Caco-2 (cell line): ENCODE results near the gene ATG4C. TPM values are rescaled to one million over a fixed set of nuclear protein-coding genes. Genes with fewer than 3 reads are reported as not detected.

Experiments
- BruUV-seq: library from RNA; stranded (reverse); fragments of 400-500 nt; replicated peaks from 2 replicates; lab custom pipeline; 2021; lab: Mats Ljungman, UMichigan
- CTCF ChIA-PET: fragments of 300-600 bp; sonication (Branson Sonifier 250); formaldehyde crosslinking; loops from one replicate; lab custom pipeline; 2022; ENCODE audit warnings: antibody characterized with exemption; lab: Charles Lee
- POLR2A ChIA-PET: fragments of 300-600 bp; sonication (Branson Sonifier 250); formaldehyde crosslinking; loops from one replicate; lab custom pipeline; 2022; ENCODE audit warnings: antibody characterized with exemption; lab: Charles Lee
- DNase-seq, 2 experiments: peaks; one replicate each; pipeline versions ENCODE4 v3.0.0 to v3.0.0-alpha.2; 2020 to 2022
- H3K27me3 ChIP-seq: replicated peaks from 2 replicates; pipeline ENCODE4 v1.6.0; 2011; ENCODE audit warnings: low read length; ENCODE audit not compliant: control insufficient read depth, insufficient read depth
- H3K36me3 ChIP-seq: 2 replicates; pipeline ENCODE4 v1.5.1; 2011; ENCODE audit warnings: low read length; ENCODE audit not compliant: control insufficient read depth, insufficient read depth
- H3K4me1 ChIP-seq: fragments of 250-450 bp; sonication (Bioruptor Pico); 2 replicates; pipeline ENCODE4 v1.5.1; 2020; ENCODE audit warnings: mild to moderate bottlenecking
- H3K4me3 ChIP-seq: 2 replicates; pipeline ENCODE4 v1.5.1; 2011; ENCODE audit warnings: low read depth, mild to moderate bottlenecking, control low read depth, low read length
- H3K9me3 ChIP-seq: fragments of 250-450 bp; sonication (Bioruptor Pico); 2 replicates; pipeline ENCODE4 v1.5.1; 2020; ENCODE audit warnings: mild to moderate bottlenecking, moderate library complexity
- H3K27ac Mint-ChIP-seq: one replicate; pipeline ENCODE4 v1.8.0; 2022; ENCODE audit warnings: mixed read lengths; ENCODE audit not compliant: unreplicated experiment
- H3K27me3 Mint-ChIP-seq: one replicate; pipeline ENCODE4 v1.8.0; 2022; ENCODE audit warnings: mixed read lengths; ENCODE audit not compliant: insufficient read depth, unreplicated experiment
- H3K36me3 Mint-ChIP-seq: one replicate; pipeline ENCODE4 v1.8.0; 2022; ENCODE audit warnings: mild to moderate bottlenecking, mixed read lengths; ENCODE audit not compliant: insufficient read depth, unreplicated experiment
- H3K4me1 Mint-ChIP-seq: one replicate; pipeline ENCODE4 v1.8.0; 2022; ENCODE audit warnings: low read depth, mixed read lengths; ENCODE audit not compliant: unreplicated experiment
- H3K4me3 Mint-ChIP-seq: one replicate; pipeline ENCODE4 v1.8.0; 2022; ENCODE audit warnings: mild to moderate bottlenecking, moderate library complexity, mixed read lengths; ENCODE audit not compliant: unreplicated experiment
- H3K9me3 Mint-ChIP-seq: one replicate; pipeline ENCODE4 v1.8.0; 2022; ENCODE audit warnings: mixed read lengths; ENCODE audit not compliant: unreplicated experiment
- CTCF ChIP-seq, 2 experiments: fragments of 200-600 bp in 1 of 2; IDR thresholded peaks; 1 replicate in 1 of 2; 2 replicates in 1 of 2; pipeline versions ENCODE4 v1.5.1 to v1.8.0; 2011 to 2022; ENCODE audit warnings: antibody characterized with exemption in 1 of 2, control low read depth in 1 of 2, inconsistent platforms in 1 of 2, low read depth in 1 of 2, low read length in 1 of 2, mild to moderate bottlenecking in 1 of 2, moderate library complexity in 1 of 2; ENCODE audit not compliant: insufficient read depth in 1 of 2, severe bottlenecking in 1 of 2, unreplicated experiment in 1 of 2
- intact Hi-C: fragments of 100-400 bp; cut with micrococcal nuclease; formaldehyde crosslinking; loops from one replicate; pipeline ENCODE4 v1.10.0; 2022; ENCODE audit not compliant: unreplicated experiment
- total RNA-seq: library from RNA; stranded (reverse); gene quantifications from 2 replicates; pipeline ENCODE4 v1.2.3, GENCODE V29; 2022

ATG4C gene
- total RNA-seq, 1 experiment from 2014 or later, result 7.4 TPM

- ChIA-PET CTCF (interaction anchor here (0.8 to 1.3 kb wide), 2 partner anchors 66 to 308 kb away, joined by 3 read pairs; no protein-coding TSS in a partner anchor), POLR2A (no interaction called here)
- H3K27me3 Mint-ChIP-seq, result no peaks in the 10 kb centered on the region
These were observed 56.6 kb downstream of the ATG4C start for GRCh38 chr1:62840555-62840954.

GRCh38 chr1:62841587-62842169 lies 57.7 kb downstream of the ATG4C start:
- CTCF ChIA-PET, result interaction anchor here (0.6 to 1.5 kb wide), 2 partner anchors 65 to 149 kb away, joined by 3 to 5 read pairs; no protein-coding TSS in a partner anchor
- peak in 1 of 2 experiments; percentile 45 for DNase-seq
- Mint-ChIP-seq H3K27ac (no peak overlapping the region), H3K4me1 (no peaks in the 10 kb centered on the region), H3K4me3 (no peak overlapping the region), H3K27me3 (no peaks in the 10 kb centered on the region), H3K9me3 (no peaks in the 10 kb centered on the region), H3K36me3 (no peaks in the 10 kb centered on the region)
- no TSS peak for BruUV-seq
- Histone ChIP-seq H3K9me3 (no peaks in the 10 kb centered on the region), H3K4me3 (no peak overlapping the region), H3K4me1 (no peaks in the 10 kb centered on the region), H3K27me3 (no peaks in the 10 kb centered on the region), H3K36me3 (no peaks in the 10 kb centered on the region)
- peak; percentile 38 to 43 for TF ChIP-seq CTCF (IDR thresholded peaks at IDR 0.05; ENCODE audit: insufficient read depth in 1 of 2, low read depth in 1 of 2, low read length in 1 of 2, severe bottlenecking in 1 of 2, unreplicated experiment in 1 of 2)
- intact Hi-C loops, result loop anchor here (1.0 to 10.0 kb wide), 2 partner anchors 63 to 148 kb away; no protein-coding TSS in a partner anchor
- POLR2A ChIA-PET, result interaction anchor here (0.7 kb wide), 1 partner anchor 41 kb away, joined by 3 read pairs; no protein-coding TSS in a partner anchor

More at GRCh38 chr1:62840555-62840954, 56.6 kb downstream of the ATG4C start:
- Histone ChIP-seq H3K36me3 (no peaks in the 10 kb centered on the region), H3K4me1 (no peaks in the 10 kb centered on the region), H3K27me3 (no peaks in the 10 kb centered on the region), H3K4me3 (no peak overlapping the region), H3K9me3 (no peaks in the 10 kb centered on the region)
- no peak for DNase-seq
- BruUV-seq, result no TSS peak
- Mint-ChIP-seq H3K4me1 (no peaks in the 10 kb centered on the region), H3K9me3 (no peaks in the 10 kb centered on the region), H3K36me3 (no peaks in the 10 kb centered on the region), H3K4me3 (no peak overlapping the region), H3K27ac (no peak overlapping the region)
- no peak for TF ChIP-seq CTCF (IDR thresholded peaks at IDR 0.05; ENCODE audit: insufficient read depth in 1 of 2, low read depth in 1 of 2, low read length in 1 of 2, severe bottlenecking in 1 of 2, unreplicated experiment in 1 of 2)
- intact Hi-C loops, result loop anchor here (10.0 kb wide), 1 partner anchor 64 kb away; no protein-coding TSS in a partner anchor

GRCh38 chr1:62844030-62844429 lies 60.1 kb downstream of the ATG4C start:
- H3K4me1 ChIP-seq, result no peaks in the 10 kb centered on the region
- CTCF ChIA-PET, result no interaction called here
- intact Hi-C loops, result loop anchor here (10.0 kb wide), 1 partner anchor 61 kb away; no protein-coding TSS in a partner anchor
- no peaks in the 10 kb centered on the region for H3K36me3 ChIP-seq
- Mint-ChIP-seq H3K9me3 (no peaks in the 10 kb centered on the region), H3K27me3 (no peaks in the 10 kb centered on the region), H3K27ac (no peak overlapping the region), H3K4me1 (no peaks in the 10 kb centered on the region), H3K36me3 (no peaks in the 10 kb centered on the region), H3K4me3 (no peak overlapping the region)
- TF ChIP-seq CTCF (IDR thresholded peaks at IDR 0.05; ENCODE audit: insufficient read depth in 1 of 2, low read depth in 1 of 2, low read length in 1 of 2, severe bottlenecking in 1 of 2, unreplicated experiment in 1 of 2), result no peak
- no peak overlapping the region for H3K4me3 ChIP-seq
- POLR2A ChIA-PET, result no interaction called here
- BruUV-seq, result no TSS peak
- H3K9me3 ChIP-seq, result no peaks in the 10 kb centered on the region
- DNase-seq, result no peak
- H3K27me3 ChIP-seq, result no peaks in the 10 kb centered on the region
